LNCaP clone FGC (cell line): ENCODE data around the gene OSBPL2.
A peak's percentile ranks its signal among the peaks of the same experiment; 100 is the strongest.

ENCODE experiments used
- DNase-seq: peaks from one replicate; pipeline ENCODE4 v3.0.0-alpha.2; 2011; ENCODE audit warnings: low read depth
- H3K4me3 ChIP-seq: 2 replicates; pipeline ENCODE4 v1.5.1; 2011; ENCODE audit warnings: mild to moderate bottlenecking, low read depth, low read length, control low read depth
- TF ChIP-seq, protein P1 (sequence below): IDR thresholded peaks from 2 replicates; pipeline ENCODE4 v1.5.1; 2012; ENCODE audit warnings: mild to moderate bottlenecking; ENCODE audit not compliant: control insufficient read depth, insufficient read depth; ENCODE audit errors: extremely low read depth

Gene OSBPL2

DNA sequence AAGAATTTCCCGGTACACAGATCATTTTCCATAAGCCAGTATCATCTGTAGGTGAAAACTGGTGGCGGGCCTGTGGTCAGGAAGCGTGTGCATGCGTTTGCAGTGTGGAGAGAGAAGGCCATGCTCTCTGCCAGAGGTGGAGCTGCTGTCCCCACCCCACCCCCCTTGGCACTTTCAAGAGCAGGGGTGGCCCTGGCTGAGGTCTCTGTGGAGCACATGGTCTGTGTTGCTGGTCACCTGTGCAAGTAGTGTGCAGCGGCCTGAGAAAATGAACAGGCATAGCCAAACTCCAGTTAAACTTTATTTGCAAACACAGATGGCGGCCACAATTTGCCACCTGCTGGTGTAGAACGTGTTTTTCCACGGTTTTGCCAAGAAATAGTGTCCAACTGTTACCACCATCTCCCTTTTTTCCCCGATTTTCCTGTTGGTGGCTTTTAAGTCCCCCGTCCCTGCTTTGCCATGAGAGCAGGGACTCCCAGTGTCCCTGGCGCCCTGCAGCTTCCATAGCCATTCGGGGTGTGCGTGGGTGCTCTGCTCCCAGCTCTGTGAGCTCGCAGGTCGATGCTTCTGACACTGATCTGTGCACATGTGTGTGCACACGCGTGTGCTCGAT is 66.9 kb downstream of the OSBPL2 start:
- TF ChIP-seq, protein P1, sequence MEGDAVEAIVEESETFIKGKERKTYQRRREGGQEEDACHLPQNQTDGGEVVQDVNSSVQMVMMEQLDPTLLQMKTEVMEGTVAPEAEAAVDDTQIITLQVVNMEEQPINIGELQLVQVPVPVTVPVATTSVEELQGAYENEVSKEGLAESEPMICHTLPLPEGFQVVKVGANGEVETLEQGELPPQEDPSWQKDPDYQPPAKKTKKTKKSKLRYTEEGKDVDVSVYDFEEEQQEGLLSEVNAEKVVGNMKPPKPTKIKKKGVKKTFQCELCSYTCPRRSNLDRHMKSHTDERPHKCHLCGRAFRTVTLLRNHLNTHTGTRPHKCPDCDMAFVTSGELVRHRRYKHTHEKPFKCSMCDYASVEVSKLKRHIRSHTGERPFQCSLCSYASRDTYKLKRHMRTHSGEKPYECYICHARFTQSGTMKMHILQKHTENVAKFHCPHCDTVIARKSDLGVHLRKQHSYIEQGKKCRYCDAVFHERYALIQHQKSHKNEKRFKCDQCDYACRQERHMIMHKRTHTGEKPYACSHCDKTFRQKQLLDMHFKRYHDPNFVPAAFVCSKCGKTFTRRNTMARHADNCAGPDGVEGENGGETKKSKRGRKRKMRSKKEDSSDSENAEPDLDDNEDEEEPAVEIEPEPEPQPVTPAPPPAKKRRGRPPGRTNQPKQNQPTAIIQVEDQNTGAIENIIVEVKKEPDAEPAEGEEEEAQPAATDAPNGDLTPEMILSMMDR: no peak
- peak overlapping the region; percentile 94 for H3K4me3 ChIP-seq
- no peak for DNase-seq

DNA sequence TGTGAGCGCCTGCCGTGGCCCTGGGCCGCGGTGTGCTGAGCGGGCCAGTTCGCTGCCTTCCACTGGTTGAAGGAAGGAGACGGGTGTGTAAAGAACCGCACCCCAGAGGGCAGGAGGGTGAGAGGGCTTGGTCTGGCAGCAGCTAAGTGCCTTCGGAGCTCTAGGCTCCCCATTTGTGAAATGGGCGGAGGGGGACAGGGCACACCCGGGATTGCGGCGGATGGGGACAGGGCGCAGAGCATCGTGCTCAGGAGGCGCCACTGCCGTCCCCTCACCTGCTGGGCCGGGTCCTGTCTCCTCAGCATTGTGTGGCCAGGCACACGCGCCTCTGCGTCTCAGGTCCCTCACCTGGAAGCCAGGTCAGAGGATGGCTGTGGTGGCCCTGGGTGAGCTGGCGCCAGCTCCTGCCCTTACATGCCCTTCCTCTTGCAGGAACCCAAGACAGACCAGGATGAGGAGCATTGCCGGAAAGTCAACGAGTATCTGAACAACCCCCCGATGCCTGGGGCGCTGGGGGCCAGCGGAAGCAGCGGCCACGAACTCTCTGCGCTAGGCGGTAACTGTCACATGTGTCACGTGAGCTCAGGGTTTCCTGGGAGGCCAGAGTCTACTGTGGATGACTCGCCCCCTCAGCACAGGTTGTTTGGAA is 67.6 kb downstream of the OSBPL2 start:
- TF ChIP-seq, protein P1: no peak
- H3K4me3 ChIP-seq: no peak overlapping the region
- DNase-seq: no peak

DNA sequence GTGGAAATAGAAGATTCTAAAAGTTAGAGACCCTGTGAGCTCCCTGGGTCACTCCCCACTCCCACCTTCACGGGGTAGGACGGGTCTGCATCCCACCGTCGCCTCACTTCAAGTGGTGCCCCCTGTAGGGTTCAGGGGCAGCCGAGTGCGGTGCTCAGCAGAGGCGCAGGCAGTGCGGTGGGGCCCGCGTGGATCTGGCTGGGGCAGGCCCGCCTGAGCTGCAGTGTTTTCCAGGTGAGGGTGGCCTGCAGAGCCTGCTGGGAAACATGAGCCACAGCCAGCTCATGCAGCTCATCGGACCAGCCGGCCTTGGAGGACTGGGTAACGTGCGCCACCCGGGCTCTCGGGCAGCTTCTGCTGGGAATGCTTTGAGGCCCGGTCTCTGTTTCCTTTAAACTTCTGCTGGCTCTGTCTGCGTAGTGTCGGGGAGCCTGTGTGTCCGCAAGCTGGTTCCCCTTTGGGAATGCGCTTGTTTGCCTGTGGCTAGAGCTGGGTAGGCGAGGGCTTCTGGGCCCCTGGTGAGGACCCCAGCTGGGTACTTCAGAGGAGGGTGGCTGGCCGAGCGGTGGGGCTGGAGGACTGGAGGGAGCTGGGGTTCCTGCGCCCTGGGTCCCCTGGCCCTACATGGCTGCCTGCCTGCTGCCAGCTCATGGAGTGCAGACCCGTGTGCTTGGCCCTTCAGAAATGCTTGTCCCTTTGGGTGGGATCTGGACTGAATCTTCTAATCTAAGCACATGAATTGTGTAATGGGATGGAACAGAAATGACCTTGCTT is 68.3 kb downstream of the OSBPL2 start:
- no peak overlapping the region for H3K4me3 ChIP-seq
- TF ChIP-seq, protein P1: no peak
- DNase-seq: no peak

DNA sequence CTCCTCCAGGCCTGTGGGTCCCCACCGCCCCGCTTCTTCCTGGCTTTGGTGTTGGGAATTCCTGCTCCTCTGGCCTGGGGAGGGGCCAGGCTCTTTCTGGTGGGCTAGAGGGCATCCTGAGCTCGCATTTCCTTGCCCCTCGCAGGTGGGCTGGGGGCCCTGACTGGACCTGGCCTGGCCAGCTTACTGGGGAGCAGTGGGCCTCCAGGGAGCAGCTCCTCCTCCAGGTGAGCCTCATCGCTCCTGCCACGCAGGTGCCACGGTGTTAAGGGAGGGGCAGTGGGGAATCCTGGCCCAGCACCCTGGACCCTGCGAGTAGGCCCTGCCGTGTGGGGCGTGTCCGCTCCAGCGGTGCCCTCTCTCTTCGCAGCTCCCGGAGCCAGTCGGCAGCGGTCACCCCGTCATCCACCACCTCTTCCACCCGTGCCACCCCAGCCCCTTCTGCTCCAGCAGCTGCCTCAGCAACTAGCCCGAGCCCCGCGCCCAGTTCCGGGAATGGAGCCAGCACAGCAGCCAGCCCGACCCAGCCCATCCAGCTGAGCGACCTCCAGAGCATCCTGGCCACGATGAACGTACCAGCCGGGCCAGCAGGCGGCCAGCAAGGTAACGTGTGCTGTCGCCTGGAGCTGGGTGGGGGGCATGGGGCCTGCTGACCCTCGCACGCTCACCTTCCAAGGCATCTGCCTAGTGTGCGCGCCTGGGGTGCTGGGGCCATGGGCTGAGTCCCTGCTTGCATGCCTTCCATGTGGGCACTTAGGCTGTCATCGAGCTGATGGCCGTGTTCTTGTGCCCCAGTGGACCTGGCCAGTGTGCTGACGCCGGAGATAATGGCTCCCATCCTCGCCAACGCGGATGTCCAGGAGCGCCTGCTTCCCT is 69.1 kb downstream of the OSBPL2 start:
- TF ChIP-seq, protein P1: no peak

DNA sequence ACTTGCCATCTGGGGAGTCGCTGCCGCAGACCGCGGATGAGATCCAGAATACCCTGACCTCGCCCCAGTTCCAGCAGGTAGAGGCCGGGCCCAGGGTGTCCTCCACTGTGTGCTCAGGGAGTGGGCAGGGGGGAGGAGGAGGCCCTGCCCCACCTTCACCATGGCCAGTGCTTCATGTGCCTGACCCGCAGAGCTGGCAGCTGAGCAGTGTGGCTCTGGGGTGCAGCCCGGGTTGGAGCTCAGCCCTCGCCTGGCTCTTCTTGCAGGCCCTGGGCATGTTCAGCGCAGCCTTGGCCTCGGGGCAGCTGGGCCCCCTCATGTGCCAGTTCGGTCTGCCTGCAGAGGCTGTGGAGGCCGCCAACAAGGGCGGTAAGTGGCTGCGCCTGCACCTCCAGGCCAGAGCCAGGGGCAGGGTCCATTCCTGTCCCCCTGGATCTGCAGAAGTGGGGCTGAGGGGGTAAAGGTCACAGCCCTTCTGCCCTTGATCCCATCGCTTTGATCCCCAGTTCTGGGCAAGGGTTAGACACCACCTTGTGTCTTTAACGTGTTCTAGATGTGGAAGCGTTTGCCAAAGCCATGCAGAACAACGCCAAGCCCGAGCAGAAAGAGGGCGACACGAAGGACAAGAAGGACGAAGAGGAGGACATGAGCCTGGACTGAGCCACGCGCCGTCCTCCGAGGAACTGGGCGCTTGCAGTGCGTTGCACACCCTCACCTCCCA is 69.9 kb downstream of the OSBPL2 start:
- DNase-seq: no peak
- TF ChIP-seq, protein P1: no peak
- H3K4me3 ChIP-seq: no peak overlapping the region

More for the DNA sequence above, 69.1 kb downstream of the OSBPL2 start:
- no peak for DNase-seq
- H3K4me3 ChIP-seq: no peak overlapping the region
